Testis (tissue), 3 donors: ENCODE measurements around the gene STMND1. TPM values are rescaled to one million over a fixed set of nuclear protein-coding genes. Genes with fewer than 3 reads are reported as not detected.
A peak's percentile ranks its signal among the peaks of the same experiment; 100 is the strongest.

Experiments
- DNase-seq: peaks from one replicate; pipeline ENCODE4 v3.0.0-alpha.2; 2019
- H3K27ac ChIP-seq, 2 donors: fragments of 200-600 bp; sonication (generic); one replicate each; pipeline ENCODE4 v1.5.1; 2019
- H3K27me3 ChIP-seq: fragments of 200-600 bp; sonication (generic); one replicate; pipeline ENCODE4 v1.5.1; 2019
- H3K36me3 ChIP-seq: fragments of 200-600 bp; sonication (generic); one replicate; pipeline ENCODE4 v1.5.1; 2017; ENCODE audit warnings: low read depth; ENCODE audit errors: missing control alignments
- H3K4me1 ChIP-seq: fragments of 200-600 bp; sonication (generic); one replicate; pipeline ENCODE4 v1.5.1; 2019
- H3K4me3 ChIP-seq, 2 donors: fragments of 200-600 bp; sonication (generic); one replicate each; pipeline ENCODE4 v1.5.1; 2017 to 2019
- H3K9me3 ChIP-seq: fragments of 200-600 bp; sonication (generic); one replicate; pipeline ENCODE4 v1.5.1; 2017
- POLR2A ChIP-seq: fragments of 450-650 bp; IDR thresholded peaks from one replicate; pipeline ENCODE4 v1.6.1; 2017; ENCODE audit warnings: antibody characterized with exemption, mild to moderate bottlenecking, moderate library complexity
- WGBS, 2 donors: methylation state at CpG; one replicate each; pipeline ENCODE4 v1.1.5; 2018; 5-methylcytosine and 5-hydroxymethylcytosine counted together
- intact Hi-C: fragments of 100-400 bp; cut with DNase I; formaldehyde crosslinking; loops from one replicate; pipeline ENCODE4 v1.15.1; 2023; ENCODE audit warnings: low total_unique reads
- polyA plus RNA-seq: library from polyadenylated mRNA; stranded (reverse); fragments of 350-450 nt; fragmentation: Illumina TruSeq; extraction: RNeasy Lipid Tissue Mini Kit (QIAGEN cat#74804); gene quantifications from one replicate; pipeline ENCODE4 v1.2.3, GENCODE V29; 2014; ENCODE audit warnings: low read depth, low replicate concordance; ENCODE audit not compliant: insufficient read depth
- total RNA-seq, 2 donors: library from RNA; depleted of rRNA; stranded (reverse); fragments of >200 nt; gene quantifications; one replicate each; pipeline ENCODE4 v1.2.3, GENCODE V29; 2016
- TF ChIP-seq, protein P1 (sequence below), 3 experiments: fragments of 450-650 bp in 2 of 3; fragments of 200-600 bp in 1 of 3; sonication (generic) in 1 of 3; IDR thresholded peaks; one replicate each; pipeline ENCODE4 v1.5.1; 2016 to 2019; ENCODE audit warnings: antibody characterized with exemption in 3 of 3, mild to moderate bottlenecking in 2 of 3, moderate library complexity in 1 of 3

Gene STMND1
- total and polyA plus RNA-seq, 3 donors from 2014 or later: 5.8 to 22.1 (median 19.3) TPM

DNA sequence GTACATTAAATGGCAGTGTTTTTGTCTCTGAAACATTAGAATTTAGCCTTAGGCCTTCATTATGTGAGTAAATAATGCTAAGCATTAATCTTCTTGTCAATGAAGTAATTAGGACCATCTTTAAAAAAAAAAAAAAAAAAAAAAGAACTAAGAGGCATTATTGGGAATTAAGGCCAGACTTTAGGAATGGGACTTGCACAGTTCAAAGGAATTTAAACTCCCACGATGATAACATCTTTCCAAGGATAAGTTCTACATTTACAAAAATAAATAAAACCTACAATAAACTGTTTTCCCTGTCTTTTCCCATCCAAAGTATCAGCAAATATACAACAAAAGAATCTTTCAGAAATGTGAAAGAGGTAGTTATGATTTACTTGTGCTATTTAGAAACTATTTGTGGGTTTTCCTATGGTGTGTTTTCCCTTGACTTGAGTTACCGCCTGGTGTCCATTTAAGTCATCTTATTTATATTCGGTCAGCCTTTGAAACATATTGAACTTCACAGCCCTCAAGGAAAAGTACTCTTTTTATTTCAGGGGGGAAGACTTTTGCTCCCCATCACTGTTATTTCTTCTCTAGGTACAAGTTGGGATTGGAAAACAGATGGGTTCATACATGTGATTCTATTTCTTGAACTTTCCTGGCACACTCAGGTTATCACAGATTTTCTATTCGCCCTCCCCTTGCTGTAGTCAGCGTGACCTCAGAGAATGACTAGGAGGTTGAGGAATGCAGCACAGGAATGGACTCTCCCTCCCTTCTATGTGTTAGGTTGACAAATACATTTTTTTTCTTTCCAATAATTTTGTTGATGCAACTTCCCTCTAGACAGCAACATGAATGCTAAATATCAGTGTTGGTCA, 13.6 kb downstream of the STMND1 start:
- Histone ChIP-seq H3K4me1 (peaks cover 2% of the 10 kb centered on the region), H3K9me3 (no peaks in the 10 kb centered on the region), H3K4me3 (no peak overlapping the region), H3K27me3 (no peaks in the 10 kb centered on the region), H3K27ac (no peak overlapping the region), H3K36me3 (no peaks in the 10 kb centered on the region)
- intact Hi-C loops: no loop called here
- TF ChIP-seq, protein P1, sequence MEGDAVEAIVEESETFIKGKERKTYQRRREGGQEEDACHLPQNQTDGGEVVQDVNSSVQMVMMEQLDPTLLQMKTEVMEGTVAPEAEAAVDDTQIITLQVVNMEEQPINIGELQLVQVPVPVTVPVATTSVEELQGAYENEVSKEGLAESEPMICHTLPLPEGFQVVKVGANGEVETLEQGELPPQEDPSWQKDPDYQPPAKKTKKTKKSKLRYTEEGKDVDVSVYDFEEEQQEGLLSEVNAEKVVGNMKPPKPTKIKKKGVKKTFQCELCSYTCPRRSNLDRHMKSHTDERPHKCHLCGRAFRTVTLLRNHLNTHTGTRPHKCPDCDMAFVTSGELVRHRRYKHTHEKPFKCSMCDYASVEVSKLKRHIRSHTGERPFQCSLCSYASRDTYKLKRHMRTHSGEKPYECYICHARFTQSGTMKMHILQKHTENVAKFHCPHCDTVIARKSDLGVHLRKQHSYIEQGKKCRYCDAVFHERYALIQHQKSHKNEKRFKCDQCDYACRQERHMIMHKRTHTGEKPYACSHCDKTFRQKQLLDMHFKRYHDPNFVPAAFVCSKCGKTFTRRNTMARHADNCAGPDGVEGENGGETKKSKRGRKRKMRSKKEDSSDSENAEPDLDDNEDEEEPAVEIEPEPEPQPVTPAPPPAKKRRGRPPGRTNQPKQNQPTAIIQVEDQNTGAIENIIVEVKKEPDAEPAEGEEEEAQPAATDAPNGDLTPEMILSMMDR (IDR thresholded peaks at IDR 0.05): no peak
- no peak for TF ChIP-seq POLR2A
- DNase-seq: peak; percentile 29
- WGBS, 2 donors: 57 to 67% methylated on average over 5 of the region's 5 CpGs

DNA sequence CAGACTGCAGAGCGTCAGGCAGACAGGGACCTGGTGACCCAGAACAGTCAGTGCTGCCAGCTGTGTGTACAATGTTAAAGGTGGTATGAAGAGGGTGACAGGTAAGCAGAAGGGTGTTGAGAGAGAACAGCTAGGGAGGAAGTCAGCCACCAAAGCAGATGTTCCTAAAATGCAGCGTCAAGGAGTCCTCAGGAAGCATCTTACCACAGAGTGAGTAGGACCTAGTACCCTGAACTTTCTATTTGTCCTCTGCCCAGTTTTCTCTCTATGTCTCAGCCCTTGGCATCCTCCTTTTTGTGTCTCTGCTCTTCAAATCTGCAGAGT, 14.2 kb downstream of the STMND1 start:
- intact Hi-C loops: no loop called here

DNA sequence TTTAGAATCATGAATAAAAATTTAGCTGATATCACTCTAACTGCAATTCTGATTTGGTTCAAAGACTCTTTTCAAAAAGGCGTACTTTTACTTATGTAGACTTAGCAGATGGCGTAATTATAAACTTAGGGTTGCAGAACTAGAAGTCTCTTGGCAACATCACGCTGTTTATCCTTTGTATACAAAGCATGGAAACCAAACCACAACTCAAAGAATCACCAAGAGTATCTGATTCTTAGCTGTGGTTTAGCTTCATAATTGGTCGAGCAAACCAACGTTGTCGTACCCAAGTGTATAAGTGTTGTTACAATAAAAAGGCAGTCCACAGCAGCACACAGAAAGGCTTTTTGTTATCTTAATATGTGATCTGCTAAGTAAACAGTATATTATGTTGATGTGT, 18.2 kb downstream of the STMND1 start:
- Histone ChIP-seq H3K27ac (no peak overlapping the region), H3K4me1 (no peaks in the 10 kb centered on the region), H3K4me3 (no peak overlapping the region), H3K36me3 (no peaks in the 10 kb centered on the region), H3K27me3 (no peaks in the 10 kb centered on the region), H3K9me3 (no peaks in the 10 kb centered on the region)
- intact Hi-C loops: no loop called here
- 74 to 87% methylated on average over 6 of the region's 6 CpGs for WGBS, 2 donors
- DNase-seq: no peak
- no peak for TF ChIP-seq POLR2A
- TF ChIP-seq, protein P1 (IDR thresholded peaks at IDR 0.05): no peak

More for the DNA sequence above, 14.2 kb downstream of the STMND1 start:
- WGBS, 2 donors: 64 to 75% methylated on average over 2 of the region's 2 CpGs
- no peak for TF ChIP-seq POLR2A
- TF ChIP-seq, protein P1 (IDR thresholded peaks at IDR 0.05): no peak
- Histone ChIP-seq H3K27ac (no peak overlapping the region), H3K27me3 (no peaks in the 10 kb centered on the region), H3K4me3 (no peak overlapping the region), H3K36me3 (no peaks in the 10 kb centered on the region), H3K4me1 (no peaks in the 10 kb centered on the region), H3K9me3 (no peaks in the 10 kb centered on the region)
- no peak for DNase-seq

DNA sequence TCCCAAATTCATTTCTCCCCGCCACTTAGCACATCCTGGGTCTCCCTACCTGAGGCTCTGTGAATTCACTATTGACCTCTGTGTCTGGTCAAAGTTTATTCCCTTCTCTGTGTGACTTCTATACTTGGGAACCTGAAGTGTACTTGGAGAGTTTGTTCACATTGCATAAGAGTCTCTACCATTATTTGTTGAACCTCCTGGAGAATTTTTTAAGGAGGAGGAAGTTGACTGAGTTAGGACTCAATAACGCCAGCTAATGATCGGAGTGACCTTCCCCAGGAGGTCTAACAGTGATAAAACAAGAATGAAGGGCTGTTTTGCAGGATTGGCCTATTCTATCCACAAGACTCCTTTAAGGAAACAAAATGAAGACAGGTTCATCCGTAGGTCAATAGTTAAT, 23.6 kb downstream of the STMND1 start:
- no peak for TF ChIP-seq POLR2A
- TF ChIP-seq, protein P1 (IDR thresholded peaks at IDR 0.05): no peak
- Histone ChIP-seq H3K4me1 (no peaks in the 10 kb centered on the region), H3K4me3 (no peak overlapping the region), H3K36me3 (no peaks in the 10 kb centered on the region), H3K27me3 (no peaks in the 10 kb centered on the region), H3K9me3 (no peaks in the 10 kb centered on the region), H3K27ac (no peak overlapping the region)
- intact Hi-C loops: no loop called here
- no peak for DNase-seq
- 57 to 59% methylated on average over 4 of the region's 4 CpGs for WGBS, 2 donors

DNA sequence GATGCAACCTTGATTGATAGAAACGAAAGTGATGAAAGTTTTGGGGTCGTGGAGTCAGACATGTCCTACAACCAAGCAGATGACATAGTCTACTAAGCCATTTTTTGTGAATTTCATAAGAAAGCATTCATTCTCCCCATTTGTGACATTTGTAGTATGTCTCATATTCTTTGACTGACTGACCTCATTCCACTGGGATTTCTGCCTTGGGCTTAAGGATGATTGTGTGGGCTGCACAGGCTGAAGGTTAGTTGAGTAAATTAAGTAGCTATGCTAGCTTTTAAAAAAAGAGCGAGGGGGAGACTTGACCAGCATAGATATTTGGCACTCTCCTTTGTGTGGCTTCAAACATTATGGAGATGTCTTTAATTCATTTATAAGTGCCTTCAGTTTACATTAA, 28.9 kb downstream of the STMND1 start:
- H3K4me1 ChIP-seq: no peaks in the 10 kb centered on the region
- no peak for DNase-seq
- H3K27me3 ChIP-seq: no peaks in the 10 kb centered on the region
- no peak for TF ChIP-seq POLR2A
- TF ChIP-seq, protein P1 (IDR thresholded peaks at IDR 0.05): no peak
- no peak overlapping the region for H3K4me3 ChIP-seq
- intact Hi-C loops: no loop called here
- no peaks in the 10 kb centered on the region for H3K9me3 ChIP-seq
- H3K27ac ChIP-seq: no peak overlapping the region
- 75 to 77% methylated on average over 3 of the region's 3 CpGs for WGBS, 2 donors
- H3K36me3 ChIP-seq: no peaks in the 10 kb centered on the region
